ENCODE measurements around the gene KIAA0753.

Gene KIAA0753

GRCh38 chr17:6551356-6551755, 89.2 kb downstream of the KIAA0753 start:
- Histone ChIP-seq H3K27ac (ENCODE audit: low read length) (no peak overlapping the region), H3K9me3 (ENCODE audit: control insufficient read depth in 1 of 2, low read length in 2 of 2) (no peaks in the 10 kb centered on the region)

GRCh38 chr17:6549384-6550036, 91.0 kb downstream of the KIAA0753 start:
- Histone ChIP-seq H3K4me1 (ENCODE audit: control insufficient read depth in 1 of 2, insufficient read depth in 2 of 2, low read length in 2 of 2) (peaks cover 6 to 36% of the 10 kb centered on the region in 2 donors), H3K27me3 (ENCODE audit: low read depth, low read length) (peaks cover under 1% of the 10 kb centered on the region), H3K36me3 (ENCODE audit: control insufficient read depth in 1 of 2, insufficient read depth in 2 of 2, low read length in 2 of 2) (no peaks in the 10 kb centered on the region), H3K27ac (ENCODE audit: low read length) (peak overlapping the region; percentile 39), H3K9me3 (ENCODE audit: control insufficient read depth in 1 of 2, low read length in 2 of 2) (no peaks in the 10 kb centered on the region), H3K4me3 (ENCODE audit: low read depth in 1 of 2, low read length in 2 of 2) (no peak overlapping the region)

More at GRCh38 chr17:6551356-6551755, 89.2 kb downstream of the KIAA0753 start:
- H3K27me3 ChIP-seq (ENCODE audit: low read depth, low read length) = peaks cover 12% of the 10 kb centered on the region
- H3K4me3 ChIP-seq (ENCODE audit: low read depth in 1 of 2, low read length in 2 of 2) = no peak overlapping the region
- no peaks in the 10 kb centered on the region for H3K36me3 ChIP-seq (ENCODE audit: control insufficient read depth in 1 of 2, insufficient read depth in 2 of 2, low read length in 2 of 2)
- H3K4me1 ChIP-seq (ENCODE audit: control insufficient read depth in 1 of 2, insufficient read depth in 2 of 2, low read length in 2 of 2) = peaks cover 11 to 35% of the 10 kb centered on the region in 2 donors

GRCh38 chr17:6548578-6549330, 91.8 kb downstream of the KIAA0753 start:
- Histone ChIP-seq H3K4me3 (ENCODE audit: low read depth in 1 of 2, low read length in 2 of 2) (no peak overlapping the region), H3K27me3 (ENCODE audit: low read depth, low read length) (no peaks in the 10 kb centered on the region), H3K4me1 (ENCODE audit: control insufficient read depth in 1 of 2, insufficient read depth in 2 of 2, low read length in 2 of 2) (peaks cover 6 to 36% of the 10 kb centered on the region in 2 donors), H3K36me3 (ENCODE audit: control insufficient read depth in 1 of 2, insufficient read depth in 2 of 2, low read length in 2 of 2) (no peaks in the 10 kb centered on the region), H3K27ac (ENCODE audit: low read length) (peak overlapping the region; percentile 39), H3K9me3 (ENCODE audit: control insufficient read depth in 1 of 2, low read length in 2 of 2) (no peaks in the 10 kb centered on the region)

GRCh38 chr17:6548034-6548433, 92.5 kb downstream of the KIAA0753 start:
- no peaks in the 10 kb centered on the region for H3K27me3 ChIP-seq (ENCODE audit: low read depth, low read length)
- H3K4me3 ChIP-seq (ENCODE audit: low read depth in 1 of 2, low read length in 2 of 2) = no peak overlapping the region
- H3K36me3 ChIP-seq (ENCODE audit: control insufficient read depth in 1 of 2, insufficient read depth in 2 of 2, low read length in 2 of 2) = no peaks in the 10 kb centered on the region
- H3K27ac ChIP-seq (ENCODE audit: low read length) = no peak overlapping the region
- no peaks in the 10 kb centered on the region for H3K9me3 ChIP-seq (ENCODE audit: control insufficient read depth in 1 of 2, low read length in 2 of 2)
- peaks cover 6 to 36% of the 10 kb centered on the region in 2 donors for H3K4me1 ChIP-seq (ENCODE audit: control insufficient read depth in 1 of 2, insufficient read depth in 2 of 2, low read length in 2 of 2)

- H3K36me3 ChIP-seq (ENCODE audit: control insufficient read depth in 1 of 2, insufficient read depth in 2 of 2, low read length in 2 of 2) = no peaks in the 10 kb centered on the region
- no peaks in the 10 kb centered on the region for H3K27me3 ChIP-seq (ENCODE audit: low read depth, low read length)
- H3K4me1 ChIP-seq (ENCODE audit: control insufficient read depth in 1 of 2, insufficient read depth in 2 of 2, low read length in 2 of 2) = peaks cover 6 to 35% of the 10 kb centered on the region in 2 donors
- H3K9me3 ChIP-seq (ENCODE audit: control insufficient read depth in 1 of 2, low read length in 2 of 2) = no peaks in the 10 kb centered on the region
- no peak overlapping the region for H3K4me3 ChIP-seq (ENCODE audit: low read depth in 1 of 2, low read length in 2 of 2)
- no peak overlapping the region for H3K27ac ChIP-seq (ENCODE audit: low read length)
Observed at GRCh38 chr17:6547336-6547735, 93.2 kb downstream of the KIAA0753 start.

GRCh38 chr17:6546069-6546718, 94.3 kb downstream of the KIAA0753 start:
- H3K9me3 ChIP-seq (ENCODE audit: control insufficient read depth in 1 of 2, low read length in 2 of 2) = no peaks in the 10 kb centered on the region
- H3K36me3 ChIP-seq (ENCODE audit: control insufficient read depth in 1 of 2, insufficient read depth in 2 of 2, low read length in 2 of 2) = no peaks in the 10 kb centered on the region
- no peak overlapping the region for H3K27ac ChIP-seq (ENCODE audit: low read length)

GRCh38 chr17:6545291-6545690, 95.2 kb downstream of the KIAA0753 start:
- Histone ChIP-seq H3K27me3 (ENCODE audit: low read depth, low read length) (no peaks in the 10 kb centered on the region), H3K4me1 (ENCODE audit: control insufficient read depth in 1 of 2, insufficient read depth in 2 of 2, low read length in 2 of 2) (peaks cover 6 to 29% of the 10 kb centered on the region in 2 donors), H3K27ac (ENCODE audit: low read length) (no peak overlapping the region), H3K36me3 (ENCODE audit: control insufficient read depth in 1 of 2, insufficient read depth in 2 of 2, low read length in 2 of 2) (no peaks in the 10 kb centered on the region), H3K4me3 (ENCODE audit: low read depth in 1 of 2, low read length in 2 of 2) (no peak overlapping the region), H3K9me3 (ENCODE audit: control insufficient read depth in 1 of 2, low read length in 2 of 2) (no peaks in the 10 kb centered on the region)

More at GRCh38 chr17:6546069-6546718, 94.3 kb downstream of the KIAA0753 start:
- Histone ChIP-seq H3K4me3 (ENCODE audit: low read depth in 1 of 2, low read length in 2 of 2) (no peak overlapping the region), H3K27me3 (ENCODE audit: low read depth, low read length) (no peaks in the 10 kb centered on the region), H3K4me1 (ENCODE audit: control insufficient read depth in 1 of 2, insufficient read depth in 2 of 2, low read length in 2 of 2) (peaks cover 6 to 29% of the 10 kb centered on the region in 2 donors)

- no peak overlapping the region for H3K4me3 ChIP-seq (ENCODE audit: low read depth in 1 of 2, low read length in 2 of 2)
- peaks cover 0 to 5% of the 10 kb centered on the region in 2 donors for H3K9me3 ChIP-seq (ENCODE audit: control insufficient read depth in 1 of 2, low read length in 2 of 2)
- no peak overlapping the region for H3K27ac ChIP-seq (ENCODE audit: low read length)
- peaks cover 6 to 18% of the 10 kb centered on the region in 2 donors for H3K4me1 ChIP-seq (ENCODE audit: control insufficient read depth in 1 of 2, insufficient read depth in 2 of 2, low read length in 2 of 2)
- H3K36me3 ChIP-seq (ENCODE audit: control insufficient read depth in 1 of 2, insufficient read depth in 2 of 2, low read length in 2 of 2) = peaks cover 0 to 2% of the 10 kb centered on the region in 2 donors
- H3K27me3 ChIP-seq (ENCODE audit: low read depth, low read length) = no peaks in the 10 kb centered on the region
Observed at GRCh38 chr17:6544011-6544370, 96.5 kb downstream of the KIAA0753 start.

GRCh38 chr17:6543079-6544010, 97.2 kb downstream of the KIAA0753 start:
- H3K4me1 ChIP-seq (ENCODE audit: control insufficient read depth in 1 of 2, insufficient read depth in 2 of 2, low read length in 2 of 2) = peaks cover 5 to 15% of the 10 kb centered on the region in 2 donors
- peaks cover 0 to 5% of the 10 kb centered on the region in 2 donors for H3K36me3 ChIP-seq (ENCODE audit: control insufficient read depth in 1 of 2, insufficient read depth in 2 of 2, low read length in 2 of 2)
- H3K27ac ChIP-seq (ENCODE audit: low read length) = no peak overlapping the region
- no peak overlapping the region for H3K4me3 ChIP-seq (ENCODE audit: low read depth in 1 of 2, low read length in 2 of 2)
- peaks cover 0 to 9% of the 10 kb centered on the region in 2 donors for H3K9me3 ChIP-seq (ENCODE audit: control insufficient read depth in 1 of 2, low read length in 2 of 2)
- no peaks in the 10 kb centered on the region for H3K27me3 ChIP-seq (ENCODE audit: low read depth, low read length)

- peaks cover 0 to 9% of the 10 kb centered on the region in 2 donors for H3K9me3 ChIP-seq (ENCODE audit: control insufficient read depth in 1 of 2, low read length in 2 of 2)
- H3K27me3 ChIP-seq (ENCODE audit: low read depth, low read length) = no peaks in the 10 kb centered on the region
- no peak overlapping the region for H3K27ac ChIP-seq (ENCODE audit: low read length)
- peaks cover 0 to 10% of the 10 kb centered on the region in 2 donors for H3K4me1 ChIP-seq (ENCODE audit: control insufficient read depth in 1 of 2, insufficient read depth in 2 of 2, low read length in 2 of 2)
- no peak overlapping the region for H3K4me3 ChIP-seq (ENCODE audit: low read depth in 1 of 2, low read length in 2 of 2)
- peaks cover 0 to 5% of the 10 kb centered on the region in 2 donors for H3K36me3 ChIP-seq (ENCODE audit: control insufficient read depth in 1 of 2, insufficient read depth in 2 of 2, low read length in 2 of 2)
Observed at GRCh38 chr17:6542577-6542976, 97.9 kb downstream of the KIAA0753 start.

Data from muscle layer of duodenum (tissue), 2 donors.